ENCODE results near the gene C10orf105.

- TF ChIP-seq POLR2AphosphoS5 (IDR thresholded peaks at IDR 0.05; ENCODE audit: low read depth, low read length) (no peak), REST (IDR thresholded peaks at IDR 0.05; ENCODE audit: insufficient read depth in 1 of 2, low read depth in 2 of 2, low read length in 2 of 2) (no peak), SIN3A (IDR thresholded peaks at IDR 0.05; ENCODE audit: borderline replicate concordance, insufficient read depth, low read length) (no peak)
Measured at GRCh38 chr10:71685554-71686232, 33.9 kb downstream of the C10orf105 start.
